ENCODE results near the gene SPTB.

Gene SPTB

GRCh38 chr14:64817631-64818030, 62.1 kb downstream of the SPTB start:
- ChIA-PET POLR2A (no interaction called here), CTCF (interaction anchor here (2.8 to 10.6 kb wide), 2 partner anchors 72 to 74 kb away, joined by 10 to 199 read pairs; no protein-coding TSS in a partner anchor)
- TF ChIP-seq ZNF324 (tag by site-specific recombination; IDR thresholded peaks at IDR 0.05) (no peak), TCF7L2 (IDR thresholded peaks at IDR 0.05; ENCODE audit: borderline replicate concordance, low read depth, low read length) (no peak), ZFP37 (tag by site-specific recombination; IDR thresholded peaks at IDR 0.05) (no peak), ZNF664 (tag by site-specific recombination; IDR thresholded peaks at IDR 0.05) (no peak), ZNF175 (tag by site-specific recombination; IDR thresholded peaks at IDR 0.05) (no peak), ZIC2 (tag by site-specific recombination; IDR thresholded peaks at IDR 0.05) (no peak), ZFHX2 (tag by site-specific recombination; conservative IDR thresholded peaks at IDR 0.05) (0 out of 2 replicates have a peak, but pooled peaks have one; percentile 15), ZBTB11 (tag by site-specific recombination; conservative IDR thresholded peaks at IDR 0.05; ENCODE audit: low read depth) (no peak), ZNF404 (tag by site-specific recombination; IDR thresholded peaks at IDR 0.05) (no peak), ZNF555 (tag by site-specific recombination; conservative IDR thresholded peaks at IDR 0.05) (no peak)
- TF ChIP-seq, protein P1, sequence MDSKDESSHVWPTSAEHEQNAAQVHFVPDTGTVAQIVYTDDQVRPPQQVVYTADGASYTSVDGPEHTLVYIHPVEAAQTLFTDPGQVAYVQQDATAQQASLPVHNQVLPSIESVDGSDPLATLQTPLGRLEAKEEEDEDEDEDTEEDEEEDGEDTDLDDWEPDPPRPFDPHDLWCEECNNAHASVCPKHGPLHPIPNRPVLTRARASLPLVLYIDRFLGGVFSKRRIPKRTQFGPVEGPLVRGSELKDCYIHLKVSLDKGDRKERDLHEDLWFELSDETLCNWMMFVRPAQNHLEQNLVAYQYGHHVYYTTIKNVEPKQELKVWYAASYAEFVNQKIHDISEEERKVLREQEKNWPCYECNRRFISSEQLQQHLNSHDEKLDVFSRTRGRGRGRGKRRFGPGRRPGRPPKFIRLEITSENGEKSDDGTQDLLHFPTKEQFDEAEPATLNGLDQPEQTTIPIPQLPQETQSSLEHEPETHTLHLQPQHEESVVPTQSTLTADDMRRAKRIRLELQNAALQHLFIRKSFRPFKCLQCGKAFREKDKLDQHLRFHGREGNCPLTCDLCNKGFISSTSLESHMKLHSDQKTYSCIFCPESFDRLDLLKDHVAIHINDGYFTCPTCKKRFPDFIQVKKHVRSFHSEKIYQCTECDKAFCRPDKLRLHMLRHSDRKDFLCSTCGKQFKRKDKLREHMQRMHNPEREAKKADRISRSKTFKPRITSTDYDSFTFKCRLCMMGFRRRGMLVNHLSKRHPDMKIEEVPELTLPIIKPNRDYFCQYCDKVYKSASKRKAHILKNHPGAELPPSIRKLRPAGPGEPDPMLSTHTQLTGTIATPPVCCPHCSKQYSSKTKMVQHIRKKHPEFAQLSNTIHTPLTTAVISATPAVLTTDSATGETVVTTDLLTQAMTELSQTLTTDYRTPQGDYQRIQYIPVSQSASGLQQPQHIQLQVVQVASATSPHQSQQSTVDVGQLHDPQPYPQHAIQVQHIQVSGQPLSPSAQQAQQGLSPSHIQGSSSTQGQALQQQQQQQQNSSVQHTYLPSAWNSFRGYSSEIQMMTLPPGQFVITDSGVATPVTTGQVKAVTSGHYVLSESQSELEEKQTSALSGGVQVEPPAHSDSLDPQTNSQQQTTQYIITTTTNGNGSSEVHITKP (tag by site-specific recombination; IDR thresholded peaks at IDR 0.05): peak; percentile 48
- no peak overlapping the region for H3K4me3 ChIP-seq (ENCODE audit: low read depth, low read length)
- peaks cover 2% of the 10 kb centered on the region; the same call in 1 of the 2 replicates for H3K4me1 ChIP-seq (ENCODE audit: control insufficient read depth, insufficient read depth, low read length)
- H3K27ac ChIP-seq (ENCODE audit: extremely low read depth, low read depth, low read length): no peak overlapping the region
- no peaks in the 10 kb centered on the region for H3K36me3 ChIP-seq (ENCODE audit: control insufficient read depth in 2 of 2, insufficient read depth in 1 of 2, low read length in 2 of 2)
- no peaks in the 10 kb centered on the region for H3K9me3 ChIP-seq (ENCODE audit: control insufficient read depth, insufficient read depth, low read depth, low read length)

DNA sequence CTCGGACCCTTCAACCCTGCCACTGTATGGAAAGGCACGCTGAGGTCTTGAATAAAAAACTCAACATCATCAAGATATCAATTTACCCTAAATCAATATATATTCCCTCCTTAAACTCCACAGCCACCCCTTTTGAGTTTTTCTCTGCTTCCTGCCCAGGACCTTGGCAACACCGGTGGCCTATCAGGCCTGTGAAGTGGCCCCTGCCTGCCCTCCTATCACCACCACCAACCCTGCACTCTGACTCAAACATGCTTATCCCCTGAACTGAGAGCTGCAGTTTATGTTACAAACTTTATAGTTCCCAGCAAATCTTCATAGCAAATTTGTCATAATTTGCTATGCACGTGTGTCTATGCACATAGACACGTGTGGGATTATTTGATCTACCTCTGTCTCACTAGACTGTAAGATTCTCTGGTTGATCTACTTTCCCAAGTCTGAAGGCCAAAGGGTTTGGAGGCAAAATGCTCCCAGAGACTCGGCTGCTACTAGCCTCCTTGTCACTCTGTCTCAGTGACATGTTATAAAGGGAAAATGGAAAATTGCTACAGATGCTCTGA, 63.4 kb downstream of the SPTB start:
- H3K27ac ChIP-seq (ENCODE audit: extremely low read depth, low read depth, low read length): no peak overlapping the region
- no peak overlapping the region for H3K4me3 ChIP-seq (ENCODE audit: low read depth, low read length)
- no peaks in the 10 kb centered on the region for H3K9me3 ChIP-seq (ENCODE audit: control insufficient read depth, insufficient read depth, low read depth, low read length)
- ChIA-PET CTCF (interaction anchor here (0.6 to 2.8 kb wide), 3 partner anchors 16 to 276 kb away, joined by 3 to 10 read pairs (median 4); partner anchors contain the start of gene HSPA2), POLR2A (no interaction called here)
- TF ChIP-seq ZNF398 (tag by site-specific recombination; IDR thresholded peaks at IDR 0.05): no peak
- no peak for TF ChIP-seq KLF9 (tag by site-specific recombination; IDR thresholded peaks at IDR 0.05; ENCODE audit: low read depth)
- TF ChIP-seq ZNF280D (tag by site-specific recombination; IDR thresholded peaks at IDR 0.05): no peak
- no peak for TF ChIP-seq YY2 (tag by site-specific recombination; IDR thresholded peaks at IDR 0.05)
- TF ChIP-seq, protein P2, sequence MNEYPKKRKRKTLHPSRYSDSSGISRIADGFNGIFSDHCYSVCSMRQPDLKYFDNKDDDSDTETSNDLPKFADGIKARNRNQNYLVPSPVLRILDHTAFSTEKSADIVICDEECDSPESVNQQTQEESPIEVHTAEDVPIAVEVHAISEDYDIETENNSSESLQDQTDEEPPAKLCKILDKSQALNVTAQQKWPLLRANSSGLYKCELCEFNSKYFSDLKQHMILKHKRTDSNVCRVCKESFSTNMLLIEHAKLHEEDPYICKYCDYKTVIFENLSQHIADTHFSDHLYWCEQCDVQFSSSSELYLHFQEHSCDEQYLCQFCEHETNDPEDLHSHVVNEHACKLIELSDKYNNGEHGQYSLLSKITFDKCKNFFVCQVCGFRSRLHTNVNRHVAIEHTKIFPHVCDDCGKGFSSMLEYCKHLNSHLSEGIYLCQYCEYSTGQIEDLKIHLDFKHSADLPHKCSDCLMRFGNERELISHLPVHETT (tag by site-specific recombination; IDR thresholded peaks at IDR 0.05): no peak
- TF ChIP-seq ZNF416 (tag by site-specific recombination; IDR thresholded peaks at IDR 0.05): no peak
- no peak for TF ChIP-seq ZNF169 (tag by site-specific recombination; IDR thresholded peaks at IDR 0.05)
- no peak for TF ChIP-seq ZNF701 (tag by site-specific recombination; IDR thresholded peaks at IDR 0.05)
- TF ChIP-seq BCL11A (tag by site-specific recombination; IDR thresholded peaks at IDR 0.05; ENCODE audit: low read depth): no peak
- peaks cover 12% of the 10 kb centered on the region for H3K4me1 ChIP-seq (ENCODE audit: control insufficient read depth, insufficient read depth, low read length)
- H3K36me3 ChIP-seq (ENCODE audit: control insufficient read depth in 2 of 2, insufficient read depth in 1 of 2, low read length in 2 of 2): no peaks in the 10 kb centered on the region

Data from HEK293 (cell line).